Mesendoderm (in vitro differentiated cells): Measurements from ENCODE around the gene TCEAL5.
"Not testable (repeated sequence)": the region's sequence is repeated elsewhere in the genome, so short reads cannot be mapped to it uniquely, and the experiment has no call there.

ENCODE experiments used
- DNase-seq: peaks from one replicate; pipeline ENCODE4 v3.0.0; 2013
- H2AK5ac ChIP-seq: 2 replicates; pipeline ENCODE4 v1.6.1; 2013; ENCODE audit warnings: low read length, inconsistent platforms
- H2BK120ac ChIP-seq: 2 replicates; pipeline ENCODE4 v1.6.1; 2013; ENCODE audit warnings: low read depth, mild to moderate bottlenecking, low read length, moderate library complexity, mixed read lengths
- H2BK15ac ChIP-seq: replicated peaks from 2 replicates; pipeline ENCODE4 v1.6.1; 2013; ENCODE audit warnings: low read depth, mild to moderate bottlenecking, moderate library complexity
- H2BK5ac ChIP-seq: 2 replicates; pipeline ENCODE4 v1.6.1; 2013; ENCODE audit warnings: low read length, inconsistent platforms
- H3K18ac ChIP-seq: 2 replicates; pipeline ENCODE4 v1.6.1; 2013; ENCODE audit warnings: mild to moderate bottlenecking, low read length, mixed read lengths
- H3K23ac ChIP-seq: one replicate; pipeline ENCODE4 v1.6.1; 2013; ENCODE audit warnings: low read length
- H3K27ac ChIP-seq: 2 replicates; pipeline ENCODE4 v1.5.1; 2013; ENCODE audit warnings: low read depth, mild to moderate bottlenecking, inconsistent platforms, low read length, moderate library complexity
- H3K27me3 ChIP-seq: 2 replicates; pipeline ENCODE4 v1.6.1; 2013; ENCODE audit warnings: low read length, control low read depth, mild to moderate bottlenecking, inconsistent platforms; ENCODE audit not compliant: insufficient read depth, poor library complexity
- H3K36me3 ChIP-seq: 2 replicates; pipeline ENCODE4 v1.6.1; 2013; ENCODE audit warnings: low read length, inconsistent platforms; ENCODE audit not compliant: control insufficient read depth, insufficient read depth
- H3K4ac ChIP-seq: one replicate; pipeline ENCODE4 v1.6.1; 2013; ENCODE audit warnings: low read depth, mild to moderate bottlenecking, low read length, moderate library complexity
- H3K4me1 ChIP-seq: 2 replicates; pipeline ENCODE4 v1.6.1; 2013; ENCODE audit warnings: low read depth, low read length, inconsistent platforms; ENCODE audit not compliant: control insufficient read depth
- H3K4me2 ChIP-seq: 2 replicates; pipeline ENCODE4 v1.6.1; 2013; ENCODE audit warnings: low read length
- H3K4me3 ChIP-seq: 2 replicates; pipeline ENCODE4 v1.5.1; 2013; ENCODE audit warnings: mild to moderate bottlenecking, low read length
- H3K56ac ChIP-seq: one replicate; pipeline ENCODE4 v1.6.1; 2013; ENCODE audit warnings: low read length
- H3K79me1 ChIP-seq: 2 replicates; pipeline ENCODE4 v1.6.1; 2013; ENCODE audit warnings: low read length, inconsistent platforms
- H3K79me2 ChIP-seq: 2 replicates; pipeline ENCODE4 v1.6.1; 2013; ENCODE audit warnings: mild to moderate bottlenecking, low read length; ENCODE audit not compliant: control insufficient read depth, insufficient read depth
- H3K9ac ChIP-seq: 2 replicates; pipeline ENCODE4 v1.6.1; 2013; ENCODE audit warnings: low read length, inconsistent platforms
- H4K5ac ChIP-seq: one replicate; pipeline ENCODE4 v1.6.1; 2013; ENCODE audit warnings: low read length
- H4K8ac ChIP-seq: one replicate; pipeline ENCODE4 v1.6.1; 2013; ENCODE audit warnings: low read depth, mild to moderate bottlenecking, control low read depth, low read length, moderate library complexity
- WGBS: extraction: QIAGEN DNeasy Blood & Tissue Kit; methylation state at CpG from one replicate; pipeline ENCODE4 v1.1.7; 2013; ENCODE audit warnings: low lambda C conversion rate, missing lambda C conversion rate; ENCODE audit not compliant: insufficient coverage; ENCODE audit errors: extremely low coverage; 5-methylcytosine and 5-hydroxymethylcytosine counted together

TCEAL5 gene

DNA sequence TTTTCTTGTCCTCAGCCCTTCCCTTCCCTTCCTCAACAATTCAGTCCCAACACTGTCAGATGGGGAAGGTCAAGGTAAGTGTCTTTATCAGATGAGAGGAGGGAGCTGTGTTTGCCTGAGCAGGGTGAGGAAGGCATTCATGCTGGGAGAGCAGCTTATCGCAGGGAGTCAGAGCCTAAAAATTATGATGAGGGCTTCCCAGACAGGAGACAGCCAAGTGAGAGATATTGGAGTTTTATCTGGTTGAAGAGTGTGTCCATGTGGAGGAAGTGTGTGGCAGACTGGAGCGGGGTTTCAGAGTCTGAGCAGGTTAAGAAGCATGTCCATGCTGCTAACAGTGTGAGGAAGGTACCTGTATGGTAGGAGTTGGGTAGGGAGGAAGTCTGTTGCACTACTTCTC is 43.3 kb downstream of the TCEAL5 start:
- H3K4ac ChIP-seq, result no peak overlapping the region
- no peaks in the 10 kb centered on the region for H3K36me3 ChIP-seq
- H2BK5ac ChIP-seq, result no peak overlapping the region
- no peak overlapping the region for H3K56ac ChIP-seq
- no peak overlapping the region for H3K9ac ChIP-seq
- H2AK5ac ChIP-seq, result no peak overlapping the region
- no peak overlapping the region for H2BK15ac ChIP-seq
- WGBS, result no CpG with 5 or more reads among the region's 2 CpGs
- H3K27me3 ChIP-seq, result no peaks in the 10 kb centered on the region
- H3K79me1 ChIP-seq, result no peaks in the 10 kb centered on the region
- no peak for DNase-seq
- no peaks in the 10 kb centered on the region for H3K4me1 ChIP-seq
- H3K4me2 ChIP-seq, result no peak overlapping the region
- H3K23ac ChIP-seq, result no peak overlapping the region
- no peak overlapping the region for H2BK120ac ChIP-seq
- no peak overlapping the region for H3K18ac ChIP-seq
- H4K8ac ChIP-seq, result no peak overlapping the region
- no peak overlapping the region for H3K27ac ChIP-seq
- H4K5ac ChIP-seq, result no peak overlapping the region
- H3K4me3 ChIP-seq, result no peak overlapping the region
- no peaks in the 10 kb centered on the region for H3K79me2 ChIP-seq

DNA sequence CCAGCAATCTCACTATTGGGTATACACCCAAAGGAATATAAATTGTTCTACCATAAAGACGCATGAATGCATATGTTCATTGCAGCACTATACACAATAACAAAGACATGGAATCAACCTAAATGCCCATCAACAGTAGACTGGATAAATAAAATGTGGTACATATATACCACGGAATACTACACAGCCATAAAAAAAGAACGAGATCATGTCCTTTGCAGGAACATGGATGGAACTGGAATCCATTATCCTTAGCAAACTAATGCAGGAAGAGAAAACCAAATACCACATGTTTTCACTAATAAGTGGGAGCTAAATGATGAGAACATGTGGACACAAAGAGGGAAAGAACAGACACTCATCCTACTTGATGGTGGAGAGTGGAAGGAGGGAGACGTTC is 50.6 kb downstream of the TCEAL5 start:
- H3K79me2 ChIP-seq, H4K8ac ChIP-seq, H3K4me3 ChIP-seq, H3K23ac ChIP-seq, H3K18ac ChIP-seq, H3K27me3 ChIP-seq, H2BK15ac ChIP-seq, H3K79me1 ChIP-seq, H3K4ac ChIP-seq, DNase-seq, H3K36me3 ChIP-seq, H4K5ac ChIP-seq, H2AK5ac ChIP-seq, H2BK120ac ChIP-seq, H3K56ac ChIP-seq, H3K4me2 ChIP-seq, H2BK5ac ChIP-seq, H3K4me1 ChIP-seq, H3K27ac ChIP-seq, H3K9ac ChIP-seq: not testable (repeated sequence)
- no CpG with 5 or more reads among the region's 4 CpGs for WGBS
